WTC11 (cell line): ENCODE measurements around the gene PSD4. TPM values are rescaled to one million over a fixed set of nuclear protein-coding genes. Genes with fewer than 3 reads are reported as not detected.

Experiments
- ATAC-seq: fragments of 200-7000 bp; cut with Tn5 transposase; 2 replicates; pipeline ENCODE4 v1.10.0; 2021; ENCODE audit warnings: mild to moderate bottlenecking, moderate library complexity
- CTCF ChIA-PET: fragments of 300-600 bp; sonication (Branson Sonifier 250); formaldehyde crosslinking; loops from one replicate; lab custom pipeline; 2021; ENCODE audit warnings: antibody characterized with exemption; lab: Charles Lee
- POLR2A ChIA-PET: fragments of 350-600 bp; sonication (Branson Sonifier 250); formaldehyde crosslinking; loops from one replicate; lab custom pipeline; 2021; ENCODE audit warnings: antibody characterized with exemption; lab: Charles Lee
- DNase-seq: peaks from one replicate; pipeline ENCODE4 v3.0.0; 2021; ENCODE audit warnings: low spot score
- H3K27ac Mint-ChIP-seq: 2 replicates; pipeline ENCODE4 v1.8.0; 2021; ENCODE audit warnings: mixed read lengths
- H3K27me3 Mint-ChIP-seq: 2 replicates; pipeline ENCODE4 v1.8.0; 2021; ENCODE audit warnings: low read depth, mild to moderate bottlenecking, moderate library complexity, mixed read lengths
- H3K36me3 Mint-ChIP-seq: 2 replicates; pipeline ENCODE4 v1.8.0; 2021; ENCODE audit warnings: mixed read lengths
- H3K4me1 Mint-ChIP-seq: 2 replicates; pipeline ENCODE4 v1.8.0; 2022; ENCODE audit warnings: mixed read lengths
- H3K4me3 Mint-ChIP-seq: 2 replicates; pipeline ENCODE4 v1.8.0; 2021; ENCODE audit warnings: mild to moderate bottlenecking, moderate library complexity, mixed read lengths
- H3K9me3 Mint-ChIP-seq: 2 replicates; pipeline ENCODE4 v1.8.0; 2021; ENCODE audit warnings: mixed read lengths
- EMX1 ChIP-seq: fragments of 250-450 bp; sonication (Bioruptor Pico); IDR thresholded peaks from 2 replicates; pipeline ENCODE4 v1.8.0; 2021; ENCODE audit warnings: mild to moderate bottlenecking
- ETV6 ChIP-seq: sonication (generic); formaldehyde crosslinking; IDR thresholded peaks from 2 replicates; pipeline ENCODE4 v1.8.1; 2022; ENCODE audit warnings: mild to moderate bottlenecking, missing genetic modification reagents
- FOXJ3 ChIP-seq: sonication (generic); formaldehyde crosslinking; IDR thresholded peaks from 2 replicates; pipeline ENCODE4 v1.9.0; 2021; ENCODE audit warnings: missing genetic modification reagents, mild to moderate bottlenecking, borderline replicate concordance
- GTF2I ChIP-seq: fragments of 250-450 bp; sonication (Bioruptor Pico); conservative IDR thresholded peaks from 2 replicates; pipeline ENCODE4 v1.4.0; 2021; ENCODE audit warnings: mild to moderate bottlenecking
- HMGA2 ChIP-seq: fragments of 250-450 bp; sonication (Bioruptor Pico); IDR thresholded peaks from 2 replicates; pipeline ENCODE4 v1.4.0; 2021; ENCODE audit warnings: mild to moderate bottlenecking, moderate library complexity
- MXD4 ChIP-seq: fragments of 250-450 bp; sonication (Bioruptor Pico); IDR thresholded peaks from 2 replicates; pipeline ENCODE4 v1.8.0; 2021; ENCODE audit warnings: mild to moderate bottlenecking, moderate library complexity, borderline replicate concordance
- MYBL2 ChIP-seq: sonication (generic); formaldehyde crosslinking; IDR thresholded peaks from 2 replicates; pipeline ENCODE4 v1.8.1; 2023; ENCODE audit warnings: mild to moderate bottlenecking, moderate library complexity, missing genetic modification reagents
- NFATC4 ChIP-seq: fragments of 250-450 bp; sonication (Bioruptor Pico); IDR thresholded peaks from 2 replicates; pipeline ENCODE4 v1.9.0; 2021; ENCODE audit warnings: mild to moderate bottlenecking
- PRRX2 ChIP-seq: fragments of 250-450 bp; sonication (Bioruptor Pico); IDR thresholded peaks from 2 replicates; pipeline ENCODE4 v1.8.0; 2021; ENCODE audit warnings: mild to moderate bottlenecking
- RELA ChIP-seq: sonication (generic); formaldehyde crosslinking; IDR thresholded peaks from 2 replicates; pipeline ENCODE4 v1.8.1; 2022; ENCODE audit warnings: missing genetic modification reagents, mild to moderate bottlenecking, borderline replicate concordance
- TEAD4 ChIP-seq: sonication (generic); formaldehyde crosslinking; IDR thresholded peaks from 2 replicates; pipeline ENCODE4 v1.8.0; 2022; ENCODE audit warnings: mild to moderate bottlenecking, missing genetic modification reagents
- ZNF263 ChIP-seq: sonication (generic); formaldehyde crosslinking; IDR thresholded peaks from 2 replicates; pipeline ENCODE4 v1.8.1; 2022; ENCODE audit warnings: low read depth, mild to moderate bottlenecking, moderate library complexity, missing genetic modification reagents
- total RNA-seq: library from RNA; stranded (reverse); gene quantifications from 3 replicates; pipeline ENCODE4 v1.2.3, GENCODE V29; 2021
- TF ChIP-seq, protein P1 (sequence below): fragments of 250-450 bp; sonication (Bioruptor Pico); IDR thresholded peaks from 2 replicates; pipeline ENCODE4 v1.8.0; 2021; ENCODE audit warnings: mild to moderate bottlenecking
- TF ChIP-seq, protein P2 (sequence below): sonication (generic); formaldehyde crosslinking; IDR thresholded peaks from 2 replicates; pipeline ENCODE4 v1.8.0; 2022; ENCODE audit warnings: mild to moderate bottlenecking, missing genetic modification reagents
- TF ChIP-seq, protein P3 (sequence below): fragments of 250-450 bp; sonication (Bioruptor Pico); IDR thresholded peaks from 2 replicates; pipeline ENCODE4 v1.9.0; 2021; ENCODE audit warnings: mild to moderate bottlenecking, borderline replicate concordance
- TF ChIP-seq, protein P4 (sequence below): sonication (generic); formaldehyde crosslinking; conservative IDR thresholded peaks from 2 replicates; pipeline ENCODE4 v1.8.1; 2022; ENCODE audit warnings: mild to moderate bottlenecking, missing genetic modification reagents
- TF ChIP-seq, protein P5 (sequence below): sonication (generic); formaldehyde crosslinking; IDR thresholded peaks from 2 replicates; pipeline ENCODE4 v1.8.1; 2022; ENCODE audit warnings: missing genetic modification reagents, borderline replicate concordance

PSD4 gene
- total RNA-seq, 1 experiment from 2014 or later: 1.5 TPM

DNA sequence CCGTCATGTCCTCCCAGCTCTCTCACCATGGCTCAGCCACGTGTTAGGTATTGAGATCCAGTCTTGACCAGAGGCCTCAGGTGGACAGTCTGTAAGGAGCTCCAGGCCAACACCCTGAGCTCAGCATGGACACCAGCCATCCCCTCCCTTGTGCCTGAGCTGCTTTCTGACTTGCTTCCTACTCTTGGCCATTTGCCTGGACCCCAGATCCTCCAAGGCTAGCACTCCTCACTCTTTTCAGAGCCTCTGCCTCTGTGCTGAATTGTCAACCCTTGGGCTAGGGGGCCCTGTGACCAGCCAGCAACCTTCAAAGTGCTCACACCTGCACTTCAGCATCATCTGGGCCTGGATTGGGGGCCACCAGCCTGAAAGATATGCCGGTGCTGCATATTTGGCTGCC lies 58.4 kb downstream of the PSD4 start (continued):
- TF ChIP-seq, protein P1, sequence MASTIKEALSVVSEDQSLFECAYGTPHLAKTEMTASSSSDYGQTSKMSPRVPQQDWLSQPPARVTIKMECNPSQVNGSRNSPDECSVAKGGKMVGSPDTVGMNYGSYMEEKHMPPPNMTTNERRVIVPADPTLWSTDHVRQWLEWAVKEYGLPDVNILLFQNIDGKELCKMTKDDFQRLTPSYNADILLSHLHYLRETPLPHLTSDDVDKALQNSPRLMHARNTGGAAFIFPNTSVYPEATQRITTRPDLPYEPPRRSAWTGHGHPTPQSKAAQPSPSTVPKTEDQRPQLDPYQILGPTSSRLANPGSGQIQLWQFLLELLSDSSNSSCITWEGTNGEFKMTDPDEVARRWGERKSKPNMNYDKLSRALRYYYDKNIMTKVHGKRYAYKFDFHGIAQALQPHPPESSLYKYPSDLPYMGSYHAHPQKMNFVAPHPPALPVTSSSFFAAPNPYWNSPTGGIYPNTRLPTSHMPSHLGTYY (CRISPR knock-in tag): no peak
- TF ChIP-seq NFATC4 (CRISPR knock-in tag) (no peak), GTF2I (no peak)
- TF ChIP-seq, protein P2, sequence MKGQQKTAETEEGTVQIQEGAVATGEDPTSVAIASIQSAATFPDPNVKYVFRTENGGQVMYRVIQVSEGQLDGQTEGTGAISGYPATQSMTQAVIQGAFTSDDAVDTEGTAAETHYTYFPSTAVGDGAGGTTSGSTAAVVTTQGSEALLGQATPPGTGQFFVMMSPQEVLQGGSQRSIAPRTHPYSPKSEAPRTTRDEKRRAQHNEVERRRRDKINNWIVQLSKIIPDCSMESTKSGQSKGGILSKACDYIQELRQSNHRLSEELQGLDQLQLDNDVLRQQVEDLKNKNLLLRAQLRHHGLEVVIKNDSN (CRISPR knock-in tag): no peak

DNA sequence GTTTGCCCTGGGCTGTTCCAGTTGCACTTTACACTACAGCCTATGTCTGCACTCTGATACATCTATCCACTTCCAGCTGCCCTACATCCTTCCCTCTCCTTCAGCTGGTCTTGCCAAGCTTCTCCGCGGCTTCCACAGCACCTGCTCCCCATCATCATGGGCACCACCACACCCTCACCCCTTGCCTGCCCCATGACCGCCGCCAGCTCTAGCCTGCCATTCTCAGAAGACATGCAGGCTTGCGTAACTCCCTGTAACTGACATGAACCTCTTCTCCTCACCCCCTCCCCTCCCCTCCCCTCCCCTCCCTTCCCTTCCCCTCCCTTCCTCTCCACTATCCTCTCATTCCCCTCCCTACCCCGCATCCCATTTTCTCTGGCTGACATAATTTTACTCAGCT lies 59.0 kb downstream of the PSD4 start:
- ChIA-PET CTCF (interaction anchor here (0.7 to 3.6 kb wide), 2 partner anchors 28 to 416 kb away, joined by 3 to 19 read pairs; no protein-coding TSS in a partner anchor), POLR2A (no interaction called here)
- Mint-ChIP-seq H3K4me1 (peaks cover 7% of the 10 kb centered on the region; the same call in 1 of the 2 replicates), H3K27me3 (0 out of 2 replicates have a peak, but pooled peaks cover 4% of the 10 kb centered on the region), H3K9me3 (peaks cover 3% of the 10 kb centered on the region; the same call in 1 of the 2 replicates), H3K27ac (no peak overlapping the region), H3K4me3 (no peak overlapping the region), H3K36me3 (no peaks in the 10 kb centered on the region)
- no peak for TF ChIP-seq PRRX2
- TF ChIP-seq ZNF263 (CRISPR knock-in tag): no peak
- TF ChIP-seq FOXJ3 (CRISPR knock-in tag): no peak
- TF ChIP-seq, protein P3, sequence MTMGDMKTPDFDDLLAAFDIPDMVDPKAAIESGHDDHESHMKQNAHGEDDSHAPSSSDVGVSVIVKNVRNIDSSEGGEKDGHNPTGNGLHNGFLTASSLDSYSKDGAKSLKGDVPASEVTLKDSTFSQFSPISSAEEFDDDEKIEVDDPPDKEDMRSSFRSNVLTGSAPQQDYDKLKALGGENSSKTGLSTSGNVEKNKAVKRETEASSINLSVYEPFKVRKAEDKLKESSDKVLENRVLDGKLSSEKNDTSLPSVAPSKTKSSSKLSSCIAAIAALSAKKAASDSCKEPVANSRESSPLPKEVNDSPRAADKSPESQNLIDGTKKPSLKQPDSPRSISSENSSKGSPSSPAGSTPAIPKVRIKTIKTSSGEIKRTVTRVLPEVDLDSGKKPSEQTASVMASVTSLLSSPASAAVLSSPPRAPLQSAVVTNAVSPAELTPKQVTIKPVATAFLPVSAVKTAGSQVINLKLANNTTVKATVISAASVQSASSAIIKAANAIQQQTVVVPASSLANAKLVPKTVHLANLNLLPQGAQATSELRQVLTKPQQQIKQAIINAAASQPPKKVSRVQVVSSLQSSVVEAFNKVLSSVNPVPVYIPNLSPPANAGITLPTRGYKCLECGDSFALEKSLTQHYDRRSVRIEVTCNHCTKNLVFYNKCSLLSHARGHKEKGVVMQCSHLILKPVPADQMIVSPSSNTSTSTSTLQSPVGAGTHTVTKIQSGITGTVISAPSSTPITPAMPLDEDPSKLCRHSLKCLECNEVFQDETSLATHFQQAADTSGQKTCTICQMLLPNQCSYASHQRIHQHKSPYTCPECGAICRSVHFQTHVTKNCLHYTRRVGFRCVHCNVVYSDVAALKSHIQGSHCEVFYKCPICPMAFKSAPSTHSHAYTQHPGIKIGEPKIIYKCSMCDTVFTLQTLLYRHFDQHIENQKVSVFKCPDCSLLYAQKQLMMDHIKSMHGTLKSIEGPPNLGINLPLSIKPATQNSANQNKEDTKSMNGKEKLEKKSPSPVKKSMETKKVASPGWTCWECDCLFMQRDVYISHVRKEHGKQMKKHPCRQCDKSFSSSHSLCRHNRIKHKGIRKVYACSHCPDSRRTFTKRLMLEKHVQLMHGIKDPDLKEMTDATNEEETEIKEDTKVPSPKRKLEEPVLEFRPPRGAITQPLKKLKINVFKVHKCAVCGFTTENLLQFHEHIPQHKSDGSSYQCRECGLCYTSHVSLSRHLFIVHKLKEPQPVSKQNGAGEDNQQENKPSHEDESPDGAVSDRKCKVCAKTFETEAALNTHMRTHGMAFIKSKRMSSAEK (CRISPR knock-in tag): no peak
- TF ChIP-seq MYBL2: no peak
- ATAC-seq (no peak), DNase-seq (no peak)

DNA sequence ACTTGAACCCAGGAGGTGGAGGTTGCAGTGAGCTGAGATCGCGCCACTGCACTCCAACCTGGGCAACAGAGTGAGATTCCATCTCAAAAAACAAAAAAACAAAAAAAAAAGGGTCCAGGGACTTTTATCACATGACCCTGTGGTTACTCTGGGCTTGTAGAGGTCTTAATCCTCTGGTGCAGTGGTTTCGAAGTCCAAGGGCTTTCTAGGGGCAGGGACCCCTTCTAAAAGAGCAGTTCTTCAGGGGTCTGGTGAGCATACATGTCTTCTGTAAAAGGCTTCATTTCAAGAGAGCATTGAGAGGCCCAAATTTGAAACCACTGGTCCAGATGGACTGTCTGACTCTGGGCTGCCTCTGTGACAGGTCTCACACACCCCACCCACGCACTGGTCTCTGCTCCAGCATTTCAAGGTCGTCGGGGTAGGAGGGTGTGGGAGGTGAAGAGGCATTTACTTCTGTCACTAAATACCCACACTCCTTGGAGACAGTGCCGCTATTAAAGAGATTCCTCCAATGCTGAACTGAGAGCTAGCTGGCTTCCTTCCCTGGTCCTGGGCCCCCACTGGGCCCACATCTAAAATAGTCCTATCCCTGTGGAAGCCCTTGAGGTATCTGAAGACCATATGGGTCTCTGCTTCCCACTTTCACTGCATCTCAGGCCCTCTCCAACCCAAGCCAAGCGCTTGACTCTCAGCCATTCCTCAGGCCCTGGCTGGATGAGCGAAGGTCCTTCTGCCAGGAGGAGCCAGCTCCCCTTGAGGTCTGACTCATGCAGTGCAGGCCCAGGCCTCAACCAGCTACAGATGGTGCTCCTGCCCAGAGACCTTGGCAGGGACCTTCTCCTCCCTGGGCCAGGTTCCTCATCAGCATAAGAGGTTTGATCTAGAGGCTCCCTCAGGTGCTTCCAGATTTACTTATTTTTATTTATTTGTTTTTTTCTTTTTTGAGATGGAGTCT lies 60.1 kb downstream of the PSD4 start:
- Mint-ChIP-seq H3K36me3 (no peaks in the 10 kb centered on the region), H3K4me3 (no peak overlapping the region), H3K27ac (no peak overlapping the region), H3K27me3 (0 out of 2 replicates have a peak, but pooled peaks cover 4% of the 10 kb centered on the region), H3K9me3 (peaks cover 3% of the 10 kb centered on the region; the same call in 1 of the 2 replicates), H3K4me1 (peaks cover 3% of the 10 kb centered on the region; the same call in 1 of the 2 replicates)
- TF ChIP-seq ETV6 (CRISPR knock-in tag) (no peak), RELA (CRISPR knock-in tag) (no peak), PRRX2 (no peak), TEAD4 (CRISPR knock-in tag) (no peak), HMGA2 (CRISPR knock-in tag) (no peak), MYBL2 (no peak), MXD4 (CRISPR knock-in tag) (no peak), EMX1 (CRISPR knock-in tag) (no peak)
- TF ChIP-seq, protein P4, sequence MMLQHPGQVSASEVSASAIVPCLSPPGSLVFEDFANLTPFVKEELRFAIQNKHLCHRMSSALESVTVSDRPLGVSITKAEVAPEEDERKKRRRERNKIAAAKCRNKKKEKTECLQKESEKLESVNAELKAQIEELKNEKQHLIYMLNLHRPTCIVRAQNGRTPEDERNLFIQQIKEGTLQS (CRISPR knock-in tag): no peak
- TF ChIP-seq, protein P2 (CRISPR knock-in tag): no peak
- TF ChIP-seq, protein P5, sequence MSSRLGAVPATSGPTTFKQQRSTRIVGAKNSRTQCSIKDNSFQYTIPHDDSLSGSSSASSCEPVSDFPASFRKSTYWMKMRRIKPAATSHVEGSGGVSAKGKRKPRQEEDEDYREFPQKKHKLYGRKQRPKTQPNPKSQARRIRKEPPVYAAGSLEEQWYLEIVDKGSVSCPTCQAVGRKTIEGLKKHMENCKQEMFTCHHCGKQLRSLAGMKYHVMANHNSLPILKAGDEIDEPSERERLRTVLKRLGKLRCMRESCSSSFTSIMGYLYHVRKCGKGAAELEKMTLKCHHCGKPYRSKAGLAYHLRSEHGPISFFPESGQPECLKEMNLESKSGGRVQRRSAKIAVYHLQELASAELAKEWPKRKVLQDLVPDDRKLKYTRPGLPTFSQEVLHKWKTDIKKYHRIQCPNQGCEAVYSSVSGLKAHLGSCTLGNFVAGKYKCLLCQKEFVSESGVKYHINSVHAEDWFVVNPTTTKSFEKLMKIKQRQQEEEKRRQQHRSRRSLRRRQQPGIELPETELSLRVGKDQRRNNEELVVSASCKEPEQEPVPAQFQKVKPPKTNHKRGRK (CRISPR knock-in tag): no peak
- ChIA-PET POLR2A (no interaction called here), CTCF (interaction anchor here (0.7 to 3.6 kb wide), 5 partner anchors 30 to 417 kb away, joined by 3 to 19 read pairs (median 4); no protein-coding TSS in a partner anchor)
- ATAC-seq (peak; percentile 42), DNase-seq (no peak)
